Progenitor cell of endocrine pancreas (in vitro differentiated cells): Measurements from ENCODE around the gene KIAA0930. TPM values are rescaled to one million over a fixed set of nuclear protein-coding genes. Genes with fewer than 3 reads are reported as not detected.

Experiments
- DNase-seq: peaks from one replicate; pipeline ENCODE4 v3.0.0; 2021; ENCODE audit warnings: low spot score; ENCODE audit not compliant: unreplicated experiment
- H3K27ac Mint-ChIP-seq: 2 replicates; pipeline ENCODE4 v1.8.0; 2021; ENCODE audit warnings: mild to moderate bottlenecking, moderate library complexity, mixed read lengths
- H3K27me3 Mint-ChIP-seq: 2 replicates; pipeline ENCODE4 v1.8.0; 2021; ENCODE audit warnings: mixed read lengths
- H3K36me3 Mint-ChIP-seq: 2 replicates; pipeline ENCODE4 v1.8.0; 2022; ENCODE audit warnings: mixed read lengths; ENCODE audit not compliant: insufficient read depth
- H3K4me1 Mint-ChIP-seq: 2 replicates; pipeline ENCODE4 v1.8.0; 2021; ENCODE audit warnings: low read depth, mixed read lengths
- H3K4me3 Mint-ChIP-seq: 2 replicates; pipeline ENCODE4 v1.8.0; 2021; ENCODE audit warnings: low read depth, mild to moderate bottlenecking, moderate library complexity, mixed read lengths
- H3K9me3 Mint-ChIP-seq: 2 replicates; pipeline ENCODE4 v1.8.0; 2021; ENCODE audit warnings: low read depth, mixed read lengths
- total RNA-seq: library from RNA; stranded (reverse); gene quantifications from 2 replicates; pipeline ENCODE4 v1.2.1, GENCODE V29; 2021
- TF ChIP-seq, protein P1 (sequence below): fragments of 200-600 bp; sonication (generic); IDR thresholded peaks from one replicate; pipeline ENCODE4 v1.5.0; 2021; ENCODE audit warnings: antibody characterized with exemption, mild to moderate bottlenecking; ENCODE audit not compliant: unreplicated experiment

KIAA0930 gene
- total RNA-seq, 1 donor from 2014 or later, result 45.3 TPM

DNA sequence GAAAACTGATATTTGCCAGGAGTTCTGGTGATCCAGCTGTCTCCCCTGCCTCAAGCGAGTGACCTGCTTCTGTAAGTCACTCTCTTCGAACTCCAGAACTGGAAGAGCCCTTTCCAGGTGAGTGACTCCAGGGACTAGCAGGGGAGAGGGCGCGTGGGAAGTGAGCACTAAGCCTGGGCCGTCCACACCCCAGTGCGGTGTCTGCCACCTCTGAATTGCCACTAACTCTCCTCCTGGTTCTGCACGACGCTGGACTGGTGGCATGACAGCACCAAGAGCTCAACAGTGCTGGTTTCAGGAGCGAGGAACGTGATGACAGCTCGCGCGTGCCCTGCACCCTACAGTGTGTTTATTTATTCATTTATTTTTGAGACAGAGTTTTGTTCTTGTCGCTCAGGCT, 22.9 kb downstream of the KIAA0930 start:
- DNase-seq, result no peak
- TF ChIP-seq, protein P1, sequence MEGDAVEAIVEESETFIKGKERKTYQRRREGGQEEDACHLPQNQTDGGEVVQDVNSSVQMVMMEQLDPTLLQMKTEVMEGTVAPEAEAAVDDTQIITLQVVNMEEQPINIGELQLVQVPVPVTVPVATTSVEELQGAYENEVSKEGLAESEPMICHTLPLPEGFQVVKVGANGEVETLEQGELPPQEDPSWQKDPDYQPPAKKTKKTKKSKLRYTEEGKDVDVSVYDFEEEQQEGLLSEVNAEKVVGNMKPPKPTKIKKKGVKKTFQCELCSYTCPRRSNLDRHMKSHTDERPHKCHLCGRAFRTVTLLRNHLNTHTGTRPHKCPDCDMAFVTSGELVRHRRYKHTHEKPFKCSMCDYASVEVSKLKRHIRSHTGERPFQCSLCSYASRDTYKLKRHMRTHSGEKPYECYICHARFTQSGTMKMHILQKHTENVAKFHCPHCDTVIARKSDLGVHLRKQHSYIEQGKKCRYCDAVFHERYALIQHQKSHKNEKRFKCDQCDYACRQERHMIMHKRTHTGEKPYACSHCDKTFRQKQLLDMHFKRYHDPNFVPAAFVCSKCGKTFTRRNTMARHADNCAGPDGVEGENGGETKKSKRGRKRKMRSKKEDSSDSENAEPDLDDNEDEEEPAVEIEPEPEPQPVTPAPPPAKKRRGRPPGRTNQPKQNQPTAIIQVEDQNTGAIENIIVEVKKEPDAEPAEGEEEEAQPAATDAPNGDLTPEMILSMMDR, result no peak
- Mint-ChIP-seq H3K36me3 (no peaks in the 10 kb centered on the region), H3K27me3 (peaks cover 5% of the 10 kb centered on the region), H3K4me3 (no peak overlapping the region), H3K9me3 (no peaks in the 10 kb centered on the region), H3K4me1 (peaks cover 3% of the 10 kb centered on the region), H3K27ac (no peak overlapping the region)

DNA sequence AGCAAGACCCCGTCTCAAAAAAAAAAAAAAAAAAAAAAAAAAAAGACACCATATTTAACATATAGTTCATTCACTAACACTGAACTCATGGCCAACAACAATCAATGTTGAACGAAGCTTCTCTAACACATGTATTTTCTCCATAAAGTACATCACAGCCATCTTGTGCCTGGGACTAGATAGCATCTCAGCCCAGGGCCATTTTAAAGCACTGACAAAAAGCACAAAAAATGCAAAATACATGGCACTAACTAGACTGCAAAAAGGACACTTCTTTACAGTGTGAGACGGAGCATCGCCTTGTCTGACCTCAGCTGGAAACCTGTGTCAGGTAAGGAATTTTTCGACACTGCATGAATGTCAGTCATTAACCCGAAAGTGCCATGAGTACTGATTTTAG, 23.3 kb downstream of the KIAA0930 start:
- TF ChIP-seq, protein P1, result no peak
- H3K4me3 Mint-ChIP-seq, result no peak overlapping the region
- H3K9me3 Mint-ChIP-seq, result no peaks in the 10 kb centered on the region
- peaks cover 8% of the 10 kb centered on the region for H3K27me3 Mint-ChIP-seq
- peaks cover 4% of the 10 kb centered on the region for H3K4me1 Mint-ChIP-seq
- no peaks in the 10 kb centered on the region for H3K36me3 Mint-ChIP-seq
- DNase-seq, result no peak
- no peak overlapping the region for H3K27ac Mint-ChIP-seq

DNA sequence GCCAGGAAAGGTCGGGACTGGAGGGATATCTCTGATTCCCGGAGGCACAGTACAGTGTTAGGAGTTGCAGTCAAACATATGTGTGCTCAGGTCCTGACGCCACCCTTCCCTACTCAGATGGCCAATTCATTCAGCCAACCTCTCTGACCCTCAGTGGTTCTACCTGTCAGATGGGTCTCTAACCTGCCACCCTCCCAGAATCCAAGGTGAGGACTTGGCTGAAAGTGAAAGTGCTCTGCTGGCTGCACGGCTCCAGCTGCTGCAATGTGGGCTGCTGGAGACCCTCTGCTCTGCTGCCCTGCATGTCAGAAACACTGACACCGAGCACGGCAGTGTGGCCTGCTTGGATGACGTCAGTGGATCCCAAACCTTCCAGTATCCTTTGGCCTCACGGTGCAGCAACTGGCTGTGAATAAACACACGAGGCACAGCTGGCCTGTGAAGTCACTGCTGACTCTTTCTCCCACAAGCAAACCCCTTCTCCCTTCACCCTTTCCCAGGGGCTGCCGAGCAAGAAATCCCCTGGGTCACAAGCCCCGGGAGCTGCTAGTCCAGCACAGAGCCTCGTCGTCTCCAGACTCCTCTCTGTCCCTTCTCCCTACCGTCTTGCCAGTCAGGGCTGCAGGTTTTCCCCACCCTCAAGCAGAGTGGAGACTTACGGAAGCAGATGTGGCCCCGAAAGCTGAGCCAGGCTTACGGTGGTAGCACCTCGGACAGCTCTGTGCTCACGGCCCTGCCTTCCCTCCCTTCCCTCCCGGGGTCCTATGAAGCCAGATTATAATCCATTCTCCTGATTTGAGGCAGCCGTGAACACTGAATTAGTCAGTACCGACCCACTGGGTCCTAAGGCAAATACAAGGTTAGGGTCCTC, 24.3 kb downstream of the KIAA0930 start:
- H3K36me3 Mint-ChIP-seq, result peaks cover 2% of the 10 kb centered on the region
- H3K27me3 Mint-ChIP-seq, result peaks cover 8% of the 10 kb centered on the region
- no peaks in the 10 kb centered on the region for H3K9me3 Mint-ChIP-seq
- no peak for DNase-seq
- H3K27ac Mint-ChIP-seq, result peak overlapping the region; percentile 20
- TF ChIP-seq, protein P1, result no peak
- no peak overlapping the region for H3K4me3 Mint-ChIP-seq
- H3K4me1 Mint-ChIP-seq, result peaks cover 2% of the 10 kb centered on the region

DNA sequence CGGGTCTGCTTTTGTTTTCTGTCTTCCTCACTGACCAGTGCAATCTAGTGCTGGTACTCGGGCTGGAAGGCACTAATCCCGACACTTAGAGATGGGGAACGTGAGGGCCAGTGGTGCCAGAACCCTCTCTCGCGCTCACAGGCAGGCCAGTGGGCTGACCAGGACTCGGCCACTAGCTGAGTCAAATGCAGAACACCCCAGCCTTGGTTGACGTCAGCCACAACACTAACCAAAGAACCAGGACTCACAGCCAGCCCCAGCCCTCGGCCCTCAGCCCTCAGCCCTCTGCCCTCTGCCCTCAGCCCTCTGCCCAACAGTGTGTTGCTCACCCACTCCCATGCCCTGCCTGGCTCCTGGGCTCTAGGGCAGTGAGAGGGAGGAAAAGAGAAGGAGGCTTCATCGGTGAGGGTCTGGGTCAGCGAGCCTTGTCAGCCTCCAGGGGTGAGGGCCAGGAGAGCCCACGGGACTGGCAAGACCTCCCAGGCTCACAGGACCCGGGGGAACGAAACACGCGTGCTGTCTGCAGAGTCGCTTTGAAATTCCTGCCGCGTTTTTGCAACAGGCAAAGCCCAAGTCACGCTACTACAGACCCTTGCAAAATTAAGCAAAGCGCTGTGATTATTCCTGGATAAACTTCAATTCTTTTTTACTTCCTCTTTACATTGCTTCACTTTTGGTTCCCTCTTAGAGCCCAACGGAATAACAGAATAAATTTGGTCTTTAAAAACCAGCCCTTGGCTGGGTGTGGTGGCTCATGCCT, 27.5 kb downstream of the KIAA0930 start:
- Mint-ChIP-seq H3K9me3 (no peaks in the 10 kb centered on the region), H3K27me3 (peaks cover 8% of the 10 kb centered on the region), H3K27ac (no peak overlapping the region), H3K36me3 (peaks cover 4% of the 10 kb centered on the region), H3K4me1 (peaks cover 4% of the 10 kb centered on the region), H3K4me3 (no peak overlapping the region)
- TF ChIP-seq, protein P1, result no peak
- DNase-seq, result no peak

DNA sequence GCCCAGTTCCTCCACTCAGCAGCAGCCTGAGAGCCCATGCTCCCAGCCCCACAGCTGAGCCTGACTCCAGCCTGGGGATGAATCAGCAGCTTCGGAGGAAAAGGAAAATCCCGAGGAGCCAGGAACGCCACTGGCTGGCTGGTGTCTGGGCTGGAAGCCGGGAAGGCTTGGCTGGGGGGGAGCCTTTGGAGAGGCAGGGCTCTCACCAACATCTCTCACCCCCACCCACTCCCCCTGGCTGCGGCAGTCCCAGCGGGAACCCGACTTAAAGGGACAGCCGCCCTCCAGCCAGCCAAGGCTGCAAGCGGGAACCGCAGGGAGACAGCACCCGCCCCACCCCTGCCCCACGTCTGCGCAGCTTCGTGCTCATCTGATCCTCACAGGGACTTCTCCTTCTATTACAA, 28.4 kb downstream of the KIAA0930 start:
- TF ChIP-seq, protein P1, result no peak
- Mint-ChIP-seq H3K27me3 (peaks cover 8% of the 10 kb centered on the region), H3K4me1 (peaks cover 5% of the 10 kb centered on the region), H3K9me3 (no peaks in the 10 kb centered on the region), H3K4me3 (no peak overlapping the region), H3K27ac (no peak overlapping the region), H3K36me3 (peaks cover 4% of the 10 kb centered on the region)
- DNase-seq, result no peak
